ENCODE measurements around the gene ASTN2.

ASTN2 gene

DNA sequence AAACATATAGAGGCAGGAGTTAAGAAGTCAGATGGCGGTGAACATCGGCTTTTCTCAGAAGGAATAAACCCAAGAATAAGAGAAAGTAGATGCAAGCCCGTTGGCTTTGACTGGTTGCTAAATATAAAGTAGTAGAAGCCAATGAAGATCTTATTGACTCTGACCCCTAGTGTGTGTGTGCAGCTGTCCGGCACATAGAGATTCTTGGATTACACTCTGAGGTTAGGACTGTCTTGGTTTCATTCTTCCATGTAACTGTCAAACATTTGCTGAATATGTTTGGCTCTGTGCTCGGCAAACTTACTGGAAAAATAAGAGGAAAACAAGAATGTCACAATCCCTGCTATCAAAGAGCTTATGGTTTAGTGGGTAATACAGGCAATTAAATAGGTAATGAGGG, 54.9 kb downstream of the ASTN2 start:
- DNase-seq (ENCODE audit: low read depth) = no peak

DNA sequence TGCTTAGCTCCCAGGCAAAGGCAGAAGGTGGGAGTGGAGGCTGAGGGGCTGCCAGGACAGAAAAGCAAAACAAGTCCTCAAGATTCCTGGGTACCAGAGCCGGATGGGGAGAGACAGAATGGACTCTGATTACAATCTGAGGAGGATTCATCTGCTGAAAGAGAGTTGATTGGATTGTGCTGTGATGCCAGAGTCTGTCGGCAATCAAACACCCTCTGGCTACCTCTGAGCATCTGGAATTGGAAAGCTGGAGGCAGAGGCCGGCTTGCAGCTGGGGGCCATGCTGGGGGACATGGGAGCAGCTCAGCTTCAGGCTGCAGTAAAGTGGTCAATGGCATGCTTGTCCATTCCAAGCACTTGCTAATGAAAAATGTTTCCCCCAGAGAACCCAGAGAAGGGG, 59.3 kb downstream of the ASTN2 start:
- DNase-seq (ENCODE audit: low read depth) = no peak

DNA sequence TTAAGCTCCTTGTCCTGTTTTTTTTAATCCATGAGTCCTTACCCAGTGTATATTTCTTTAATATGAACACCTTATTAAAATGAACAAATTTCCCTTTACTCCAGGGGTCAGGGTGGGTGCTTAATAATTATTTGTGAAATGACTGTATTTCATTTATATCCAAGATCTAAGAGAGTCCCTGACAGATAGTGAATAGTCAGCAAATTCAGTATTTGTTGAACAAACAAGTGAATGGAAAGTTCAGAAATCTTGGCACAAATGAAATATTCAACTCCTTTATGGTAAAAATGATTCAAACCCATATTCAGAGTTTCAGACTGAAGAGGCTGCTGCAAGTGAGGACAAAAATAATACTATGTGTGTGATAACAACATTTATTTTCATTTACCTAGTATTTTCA, 59.9 kb downstream of the ASTN2 start:
- no peak for DNase-seq (ENCODE audit: low read depth)

GRCh38 chr9:117354244-117354847, 60.5 kb downstream of the ASTN2 start:
- no peak for DNase-seq (ENCODE audit: low read depth)

GRCh38 chr9:117344892-117345660, 69.8 kb downstream of the ASTN2 start:
- no peak for DNase-seq (ENCODE audit: low read depth)

- DNase-seq (ENCODE audit: low read depth) = no peak
Observed at GRCh38 chr9:117343427-117343826, 71.4 kb downstream of the ASTN2 start.

DNA sequence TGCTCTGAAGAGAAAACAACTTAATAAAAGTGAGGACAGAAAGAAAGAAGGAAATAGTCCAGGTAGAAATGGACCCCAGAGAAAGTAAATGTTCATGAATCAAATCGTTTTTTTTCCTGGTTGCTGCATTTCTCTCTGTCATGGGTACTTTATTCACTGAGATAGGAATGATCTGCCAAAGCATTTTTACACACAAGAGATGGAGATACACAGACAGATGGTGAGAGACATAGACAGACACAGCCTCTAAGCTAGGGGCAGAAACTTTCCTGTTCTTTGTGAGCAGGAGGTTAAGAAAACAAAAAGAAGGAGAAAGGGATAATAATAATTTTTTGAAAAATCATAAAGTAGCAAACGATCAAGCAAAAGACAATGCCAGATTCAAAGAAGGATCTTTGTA, 73.7 kb downstream of the ASTN2 start:
- no peak for DNase-seq (ENCODE audit: low read depth)

DNA sequence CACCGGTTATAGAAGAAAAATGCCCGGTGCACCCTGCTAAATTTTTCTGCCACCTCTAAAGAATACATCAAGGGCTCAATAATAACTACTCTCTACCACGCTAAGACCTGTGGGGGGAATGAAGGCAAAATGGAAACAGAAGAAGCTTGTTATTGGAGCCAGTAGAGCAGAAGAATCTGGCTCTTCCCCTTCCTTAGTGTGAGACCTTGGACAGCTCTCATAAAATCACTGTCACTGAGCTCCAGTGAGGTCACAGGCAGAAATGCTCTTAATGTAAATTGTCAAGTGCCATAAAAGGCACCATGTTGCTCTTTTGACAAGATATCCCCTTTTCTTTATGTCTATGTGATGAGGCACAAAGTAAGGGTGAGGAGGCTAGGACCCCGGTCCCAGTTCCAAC, 74.4 kb downstream of the ASTN2 start:
- no peak for DNase-seq (ENCODE audit: low read depth)

- no peak for DNase-seq (ENCODE audit: low read depth)
Observed at GRCh38 chr9:117335837-117336433, 78.9 kb downstream of the ASTN2 start.

GRCh38 chr9:117334101-117334500, 80.8 kb downstream of the ASTN2 start:
- no peak for DNase-seq (ENCODE audit: low read depth)

GRCh38 chr9:117325831-117326230, 89.0 kb downstream of the ASTN2 start:
- DNase-seq (ENCODE audit: low read depth) = no peak

DNA sequence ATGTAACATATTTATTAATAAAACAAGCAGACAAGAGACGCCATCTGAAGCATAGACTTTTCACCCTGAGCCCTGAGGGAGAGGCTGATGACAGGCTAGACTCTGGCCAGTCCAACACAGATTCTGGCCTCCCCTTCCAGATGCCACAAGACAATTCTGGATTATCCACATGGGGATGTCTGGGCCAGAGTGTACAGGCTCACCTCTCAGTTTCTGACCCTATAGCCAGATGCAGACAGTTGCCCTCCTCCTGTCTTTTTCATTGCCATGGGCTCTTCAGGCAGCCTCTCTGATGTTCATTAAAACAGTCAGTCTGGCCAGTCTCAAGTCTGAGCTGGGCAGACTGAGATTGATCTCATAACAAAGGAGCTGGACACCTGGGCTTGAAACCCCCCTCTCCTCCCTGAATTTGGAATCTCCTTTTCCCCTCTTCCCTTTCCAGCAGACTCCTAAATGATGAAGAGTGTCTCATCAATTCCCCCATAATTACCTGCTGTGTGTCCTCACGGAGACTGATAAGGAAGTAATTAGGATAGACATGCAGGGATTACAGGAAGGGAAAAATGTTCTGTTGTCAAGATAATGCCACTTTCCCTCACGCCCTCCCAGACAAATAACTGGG, 89.6 kb downstream of the ASTN2 start:
- no peak for DNase-seq (ENCODE audit: low read depth)

- DNase-seq (ENCODE audit: low read depth) = no peak
Observed at GRCh38 chr9:117323390-117323789, 91.5 kb downstream of the ASTN2 start.

DNA sequence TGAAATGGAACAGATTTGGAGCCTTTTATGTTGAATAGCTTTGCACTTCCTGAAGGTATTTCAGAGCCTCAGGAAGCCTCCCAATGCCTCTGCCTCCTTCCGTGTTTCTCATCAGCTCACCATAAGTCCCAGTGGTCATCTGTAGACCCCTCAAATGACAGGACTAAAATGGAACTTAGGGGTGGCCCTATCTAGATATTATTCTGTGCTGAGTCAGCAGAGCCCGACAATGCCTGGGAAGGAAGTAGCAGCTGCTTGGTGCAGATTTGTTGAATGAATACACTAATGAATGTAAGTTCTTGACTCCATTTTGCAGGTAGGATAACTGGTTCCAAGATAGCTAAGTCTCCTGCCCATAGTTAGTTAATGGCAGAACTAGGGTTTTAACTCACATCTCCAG, 97.7 kb downstream of the ASTN2 start:
- DNase-seq (ENCODE audit: low read depth) = no peak

GRCh38 chr9:117315236-117315635, 99.6 kb downstream of the ASTN2 start:
- no peak for DNase-seq (ENCODE audit: low read depth)

DNA sequence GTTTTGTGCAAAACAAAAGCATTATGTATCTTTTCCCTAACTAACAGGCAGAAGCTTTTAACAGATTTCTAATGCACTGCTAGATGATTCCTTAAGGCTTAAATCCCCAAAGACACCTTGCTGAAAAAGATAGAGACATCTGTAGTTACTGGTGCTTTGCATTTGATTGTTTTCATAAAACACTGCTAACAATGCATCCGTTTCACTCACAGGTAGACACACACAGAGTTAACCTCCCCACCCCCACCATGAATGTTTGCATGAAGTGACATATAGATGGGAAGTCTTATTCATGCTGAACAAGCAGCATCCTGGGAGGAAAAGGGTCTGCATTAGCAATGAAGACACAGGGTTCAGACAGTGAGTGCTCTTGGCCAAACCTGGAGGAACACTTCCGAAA, 100.9 kb downstream of the ASTN2 start:
- DNase-seq (ENCODE audit: low read depth) = no peak

- DNase-seq (ENCODE audit: low read depth) = no peak
Observed at GRCh38 chr9:117307701-117308100, 107.2 kb downstream of the ASTN2 start.

DNA sequence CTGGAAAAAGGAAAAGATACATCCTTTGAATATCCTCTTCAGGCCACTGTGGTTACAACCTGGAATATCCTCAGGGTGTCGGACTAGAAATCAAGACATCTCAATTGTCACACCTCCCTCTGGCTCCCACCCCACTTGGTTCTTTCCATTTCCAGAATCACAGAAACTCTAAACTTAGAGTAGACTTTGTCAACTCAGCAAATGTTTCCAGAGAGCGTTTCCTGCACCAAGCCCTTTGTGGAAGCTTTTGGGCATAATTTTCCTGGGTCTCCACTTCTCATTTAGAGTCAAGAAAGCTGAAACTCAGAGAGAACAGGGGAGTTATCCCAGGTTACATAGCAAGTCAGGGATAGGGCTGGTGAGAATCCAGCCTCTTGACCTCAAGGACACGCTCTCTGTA, 108.8 kb downstream of the ASTN2 start:
- no peak for DNase-seq (ENCODE audit: low read depth)

GRCh38 chr9:117305454-117305853, 109.4 kb downstream of the ASTN2 start:
- DNase-seq (ENCODE audit: low read depth) = no peak

DNA sequence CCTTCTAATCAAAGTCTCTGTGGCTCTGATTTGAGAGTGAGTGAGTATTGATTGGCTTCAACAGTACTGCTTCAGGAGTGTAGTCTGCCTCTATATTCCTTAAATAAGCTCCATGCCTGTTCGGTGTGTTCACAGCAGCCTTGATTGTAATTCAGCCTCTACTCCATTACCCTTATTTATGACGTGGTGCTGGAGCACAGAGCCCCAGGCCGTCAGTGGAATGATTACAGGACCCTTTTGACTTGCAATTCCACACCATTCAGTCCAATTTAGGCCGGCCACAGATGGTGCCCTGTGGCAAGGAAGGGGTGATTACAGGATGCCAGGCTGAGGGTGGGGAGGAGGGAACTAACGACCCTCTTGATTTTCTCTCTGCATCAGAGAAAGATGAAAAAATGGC, 110.3 kb downstream of the ASTN2 start:
- DNase-seq (ENCODE audit: low read depth) = no peak

DNA sequence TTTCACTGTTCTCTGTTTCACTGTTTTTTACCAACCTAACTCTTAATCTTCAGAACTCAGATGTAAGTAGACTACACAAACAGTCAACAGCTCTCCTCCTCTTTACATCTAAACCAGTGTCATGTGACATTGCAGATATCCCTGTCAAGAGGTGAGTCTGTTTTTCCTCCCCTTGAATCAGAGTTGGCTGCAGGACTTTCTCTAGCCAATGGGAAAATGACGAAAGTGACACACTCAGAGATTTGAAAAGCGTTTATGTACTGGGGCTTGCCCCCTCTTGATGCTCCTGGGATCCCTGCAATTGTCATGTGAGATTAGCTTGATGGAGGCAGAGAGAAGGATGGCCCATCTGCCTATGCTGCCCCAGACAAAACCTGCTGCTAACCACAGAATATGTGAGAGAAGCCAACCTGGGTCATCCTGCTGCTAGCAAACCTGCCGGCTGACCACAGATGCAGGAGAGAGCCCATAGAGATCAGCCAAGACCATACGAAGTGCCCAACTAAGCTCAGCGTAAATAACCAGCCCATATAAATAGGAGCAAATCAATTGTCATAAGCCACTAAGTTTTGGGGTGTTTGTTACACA, 111.1 kb downstream of the ASTN2 start:
- no peak for DNase-seq (ENCODE audit: low read depth)

DNA sequence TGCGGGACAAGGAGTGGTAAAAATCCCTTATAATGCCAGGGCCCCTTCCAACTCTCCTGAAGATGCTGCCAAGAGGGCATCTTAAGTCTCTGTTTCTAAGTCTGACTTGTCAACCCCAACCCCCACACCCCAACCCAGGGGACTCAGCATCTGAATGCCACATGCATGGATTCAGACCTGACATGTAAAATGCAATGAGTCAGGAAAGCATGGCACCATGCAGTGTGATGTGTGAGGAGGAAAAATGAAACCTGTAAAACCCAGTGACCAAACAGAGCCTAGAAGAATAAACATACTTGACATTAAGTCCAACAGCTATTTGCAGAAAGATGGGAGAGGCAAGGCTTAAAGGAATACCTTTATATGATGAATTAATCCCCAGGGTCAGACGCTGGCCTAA, 112.4 kb downstream of the ASTN2 start:
- no peak for DNase-seq (ENCODE audit: low read depth)
